ENCODE results near the gene SDCCAG8.

SDCCAG8 gene

DNA sequence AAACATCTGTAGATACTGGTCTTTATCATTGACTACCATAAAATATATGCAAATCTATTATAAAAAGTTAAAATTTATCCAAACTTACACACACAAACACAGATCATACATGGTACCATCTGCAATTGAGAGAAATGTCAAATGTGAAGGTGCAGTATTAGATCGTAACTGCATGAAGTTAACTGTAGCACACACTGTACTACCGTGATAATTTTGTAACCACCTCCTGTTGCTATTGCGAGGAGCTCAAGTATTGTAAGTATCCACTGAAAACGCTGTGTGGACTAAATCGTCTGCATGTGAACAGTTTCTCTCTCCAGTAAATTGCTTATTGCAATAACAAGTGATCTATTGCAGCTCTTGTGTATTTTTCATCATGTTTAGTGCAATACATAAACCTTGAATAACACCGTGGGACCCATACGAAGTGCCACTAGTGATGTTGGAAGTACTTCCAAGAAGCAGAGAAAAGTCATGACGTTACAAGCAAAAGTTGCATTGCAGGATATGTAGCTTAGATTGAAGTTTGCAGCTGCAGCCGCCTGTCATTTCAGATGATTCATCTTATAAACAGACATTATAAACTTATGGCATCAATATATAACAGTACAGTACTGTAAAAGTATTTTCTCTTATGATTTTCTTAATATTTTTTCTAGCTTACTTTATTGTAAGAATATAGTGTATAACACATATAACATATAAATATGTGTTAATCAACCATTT is 172.9 kb downstream of the SDCCAG8 start:
- DNase-seq, result no peak

DNA sequence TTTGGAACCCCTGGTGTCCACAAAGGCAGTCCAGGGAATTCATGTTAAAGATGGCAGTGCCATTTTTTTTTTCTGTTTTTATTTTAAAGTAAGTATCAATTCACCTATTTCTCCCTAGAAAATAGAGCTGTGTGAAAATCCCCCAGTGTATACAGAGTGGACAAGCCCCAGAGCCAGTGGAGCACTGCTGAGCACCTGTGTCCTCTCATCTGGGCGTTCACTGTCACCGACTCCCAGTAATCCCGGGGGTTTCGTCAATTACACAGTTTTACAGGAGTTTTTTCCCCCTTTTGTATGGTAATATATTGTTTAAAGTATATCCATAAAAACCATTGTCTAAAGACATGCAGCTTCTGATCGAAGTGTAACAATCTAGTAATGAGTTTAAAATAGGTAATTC is 175.8 kb downstream of the SDCCAG8 start:
- no peak for DNase-seq

DNA sequence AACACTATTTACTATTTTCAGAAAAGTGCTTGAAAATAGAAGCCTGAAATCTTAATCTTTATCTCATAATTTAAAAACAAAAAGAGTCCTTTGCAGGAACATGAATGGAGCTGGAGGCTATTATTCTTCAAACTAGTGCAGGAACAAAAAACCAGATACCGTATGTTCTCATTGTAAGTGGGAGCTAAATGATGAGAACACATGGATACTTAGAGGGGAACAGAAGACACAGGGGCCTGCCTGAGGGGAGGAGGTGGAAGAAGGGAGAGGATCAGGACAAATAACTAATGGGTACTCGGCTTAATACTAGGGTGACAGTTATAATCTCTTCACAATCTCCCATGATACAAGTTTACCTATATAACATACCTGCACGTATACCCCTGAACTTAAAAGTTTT is 176.3 kb downstream of the SDCCAG8 start:
- no peak for DNase-seq

GRCh38 chr1:243433737-243434370 is 178.0 kb downstream of the SDCCAG8 start:
- DNase-seq, result no peak

DNA sequence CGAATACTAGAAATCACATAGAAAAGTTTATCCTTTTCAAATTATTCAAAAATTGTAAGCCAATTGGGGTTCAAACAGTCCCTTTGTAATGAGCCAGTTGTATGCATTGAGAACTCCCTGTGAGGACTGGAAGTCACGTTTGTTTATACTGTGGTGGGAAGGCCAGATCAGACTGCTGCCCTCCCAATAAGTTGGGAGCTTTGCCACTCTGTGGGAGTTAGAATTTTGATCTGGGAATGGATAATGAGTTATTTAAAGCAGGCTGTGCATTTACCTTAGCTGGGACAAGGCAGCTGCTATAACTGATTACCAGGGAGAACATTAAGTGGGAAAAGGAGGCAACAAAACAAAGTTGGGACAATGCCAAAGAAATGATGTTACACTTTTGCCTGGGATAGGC is 178.8 kb downstream of the SDCCAG8 start:
- DNase-seq, result no peak

DNA sequence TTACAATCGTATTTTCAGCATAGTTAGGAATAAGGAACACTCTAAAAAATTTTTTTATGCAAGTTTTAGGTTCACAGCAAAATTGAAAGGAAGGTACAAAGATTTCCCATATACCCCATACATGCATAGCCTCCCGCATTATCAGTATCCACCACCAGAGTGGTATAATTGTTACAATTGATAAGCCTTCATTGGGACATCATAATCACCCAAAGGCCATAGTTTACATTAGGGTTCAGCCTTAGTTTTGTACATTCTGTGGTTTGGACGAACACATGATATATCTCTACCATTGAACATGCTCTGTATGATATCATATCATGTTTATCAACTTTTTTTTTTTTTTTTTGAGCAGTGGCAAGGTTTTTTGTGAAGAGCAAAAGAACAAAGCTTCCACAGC is 180.0 kb downstream of the SDCCAG8 start:
- no peak for DNase-seq

DNA sequence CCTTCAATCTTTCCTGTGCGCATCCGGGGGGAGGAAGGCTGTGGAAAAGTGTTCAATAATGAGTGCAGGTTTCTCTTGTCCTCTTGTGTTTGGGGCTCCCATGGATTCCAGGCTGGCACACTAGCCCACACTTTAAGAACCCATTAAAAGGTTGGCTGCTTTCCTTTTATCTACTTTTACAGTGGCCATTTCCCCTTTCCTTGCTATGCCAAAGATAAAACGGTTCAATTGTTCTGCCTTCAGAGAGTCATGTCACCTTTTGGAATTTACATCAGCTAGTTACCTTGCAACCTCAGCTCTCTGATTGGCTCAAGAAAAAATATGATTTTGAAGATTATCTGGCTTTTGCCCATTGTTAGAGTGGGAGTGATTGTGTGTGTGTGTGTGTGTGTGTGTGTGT is 182.3 kb downstream of the SDCCAG8 start:
- no peak for DNase-seq

DNA sequence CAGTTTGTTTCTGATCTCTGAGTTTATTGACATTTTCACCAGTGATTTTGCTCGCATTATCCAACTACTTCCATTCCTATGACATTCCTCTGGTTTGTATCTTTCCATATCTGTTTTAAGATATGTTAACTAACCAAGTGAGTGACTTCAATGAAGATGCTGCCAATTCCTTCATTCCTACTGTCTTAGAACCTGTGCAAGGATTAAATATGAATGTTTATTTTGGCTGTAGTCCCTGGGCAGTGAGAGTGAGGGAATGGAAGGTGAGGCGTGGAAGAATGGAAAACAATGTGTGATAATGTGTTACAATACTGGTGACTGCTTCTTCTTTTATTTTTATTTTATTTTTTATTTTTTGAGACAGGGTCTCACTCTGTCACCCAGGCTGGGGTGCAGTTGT is 183.0 kb downstream of the SDCCAG8 start:
- DNase-seq, result no peak

GRCh38 chr1:243440406-243440805 is 184.6 kb downstream of the SDCCAG8 start:
- DNase-seq, result no peak

DNA sequence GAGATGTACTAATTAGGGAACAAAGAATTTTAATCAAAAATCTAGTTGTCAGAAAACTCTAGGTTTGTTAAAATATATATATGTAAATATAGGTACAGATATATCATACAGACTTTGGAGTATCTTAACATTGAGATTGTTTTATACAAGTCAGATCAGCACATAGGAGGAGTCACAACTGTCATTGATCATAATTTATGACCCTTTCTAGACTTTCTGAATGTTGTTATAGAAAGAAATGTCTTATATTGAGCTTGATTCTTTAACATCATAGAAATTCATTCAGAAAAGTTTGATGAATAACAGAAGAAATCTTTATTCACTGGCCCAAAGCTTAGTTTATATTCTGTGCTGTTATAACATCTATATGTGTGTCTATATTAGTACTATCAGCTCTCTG is 185.8 kb downstream of the SDCCAG8 start:
- DNase-seq, result no peak

DNA sequence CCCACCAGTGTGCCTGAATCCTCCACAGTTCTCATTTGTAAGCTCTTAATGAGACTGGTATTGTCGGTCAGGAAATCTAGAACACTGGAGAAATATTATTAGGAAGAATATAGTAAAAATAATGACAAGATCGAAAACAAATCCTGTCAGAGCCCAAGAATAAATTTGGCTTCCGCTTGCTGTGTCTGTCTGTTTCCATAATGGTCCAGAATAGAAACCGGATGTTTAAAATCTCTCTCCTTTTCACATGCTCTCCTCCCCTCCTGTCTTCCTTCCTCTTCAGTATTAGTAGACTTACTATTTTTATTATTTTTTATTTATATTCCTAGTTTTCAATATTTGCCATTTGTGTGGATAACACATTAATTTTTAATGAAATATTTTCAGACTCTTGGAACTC is 187.7 kb downstream of the SDCCAG8 start:
- DNase-seq, result no peak

- no peak for DNase-seq
Observed at GRCh38 chr1:243447347-243447746, 191.5 kb downstream of the SDCCAG8 start.

GRCh38 chr1:243447844-243448243 is 192.0 kb downstream of the SDCCAG8 start:
- DNase-seq, result no peak

DNA sequence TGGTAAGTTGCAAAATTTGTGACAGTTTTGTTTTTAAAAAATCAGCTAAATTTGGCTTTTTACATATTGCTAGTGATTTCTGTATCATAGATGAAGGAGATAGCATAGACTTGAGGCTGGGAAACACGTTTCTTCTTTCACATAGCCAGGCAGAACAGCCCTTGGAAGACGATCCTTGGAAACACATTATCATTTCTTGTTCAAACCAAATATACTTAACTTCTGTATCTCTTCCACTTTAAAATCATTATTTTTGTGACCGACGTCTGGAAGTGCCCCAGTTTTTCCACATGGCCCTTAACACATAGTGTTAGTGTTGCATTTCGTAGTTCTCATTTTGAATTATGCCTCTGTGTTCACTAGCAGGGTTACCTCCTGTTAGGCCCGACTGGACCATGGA is 193.5 kb downstream of the SDCCAG8 start:
- DNase-seq, result no peak

- no peak for DNase-seq
Observed at GRCh38 chr1:243452092-243452491, 196.3 kb downstream of the SDCCAG8 start.

DNA sequence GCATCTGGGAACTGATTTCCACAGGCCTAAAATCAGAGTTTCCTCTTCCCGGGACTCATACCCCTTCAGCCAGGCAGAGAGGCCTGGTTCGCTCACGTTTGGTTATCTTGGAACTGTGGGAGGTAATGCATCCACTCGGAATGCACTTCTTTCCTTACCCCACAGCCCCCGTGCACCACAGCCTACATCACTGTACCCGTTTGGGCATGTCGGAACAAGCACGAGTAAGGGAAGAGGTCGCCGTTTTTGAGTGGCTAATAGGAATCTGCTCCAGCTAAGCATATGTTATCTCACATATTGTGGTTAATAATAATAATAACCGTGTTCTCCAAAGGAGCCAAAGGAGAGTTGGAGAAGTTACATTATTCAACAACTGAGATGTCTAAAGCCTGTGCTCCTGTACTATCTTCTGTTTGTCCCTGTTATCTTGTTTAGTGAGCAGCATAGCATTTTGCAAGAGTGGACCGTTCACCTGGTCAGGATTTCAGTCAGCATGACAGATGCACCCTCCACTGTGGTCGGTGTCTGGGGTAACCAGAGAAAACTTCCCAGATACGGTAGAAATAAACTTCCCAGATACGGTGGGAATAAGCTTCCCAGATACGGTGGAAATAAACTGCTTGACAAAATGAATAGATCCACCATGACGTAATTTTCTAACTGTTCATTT is 198.6 kb downstream of the SDCCAG8 start:
- no peak for DNase-seq

GRCh38 chr1:243455760-243456651 is 200.2 kb downstream of the SDCCAG8 start:
- DNase-seq, result no peak

DNA sequence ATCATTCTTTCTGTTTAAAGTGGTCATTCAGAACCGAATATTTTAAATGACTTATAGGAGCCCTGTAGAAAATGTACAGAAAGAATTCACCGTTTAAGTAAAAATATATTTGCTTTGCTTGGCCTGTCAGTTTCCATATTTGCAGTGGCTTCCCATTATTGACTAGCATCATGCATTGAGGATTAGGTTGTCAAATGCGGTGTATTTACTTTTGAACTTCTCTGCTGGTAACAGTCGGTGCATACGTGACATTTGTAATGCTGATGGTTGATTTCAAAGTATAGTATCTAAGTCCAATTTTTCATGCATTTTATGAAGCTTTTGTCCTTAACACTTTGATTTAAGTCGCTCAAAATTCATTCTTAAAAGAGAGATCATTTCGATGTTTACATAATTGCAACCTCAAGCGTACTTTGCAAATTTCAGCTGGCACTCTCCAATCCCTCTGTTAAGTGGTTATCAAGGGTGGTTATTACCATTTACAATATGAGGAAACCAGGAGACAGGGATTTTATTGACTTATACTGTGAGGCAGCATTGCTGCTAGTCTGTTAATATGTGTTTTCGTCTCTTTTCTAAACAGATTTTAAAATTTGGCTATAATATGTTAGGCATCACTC is 201.6 kb downstream of the SDCCAG8 start:
- DNase-seq, result no peak

DNA sequence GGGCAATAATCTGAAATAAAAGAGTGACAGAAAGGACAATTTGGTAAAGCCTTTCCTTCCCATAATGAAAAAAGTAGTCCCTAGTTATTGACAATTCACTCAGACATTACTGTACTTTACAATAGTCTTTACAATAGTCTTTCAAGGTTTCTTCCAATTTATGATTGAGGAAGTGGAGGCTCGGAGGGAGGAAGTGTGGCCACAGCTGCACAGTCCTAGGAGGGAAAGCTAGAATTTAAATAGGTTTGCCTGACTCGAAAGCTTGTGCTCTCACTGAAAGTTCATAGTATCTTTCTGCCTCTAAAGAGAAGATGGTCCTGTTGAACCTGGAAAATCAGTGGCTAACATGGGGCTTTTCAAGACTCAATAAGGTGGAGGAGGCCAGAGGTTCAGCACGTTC is 203.2 kb downstream of the SDCCAG8 start:
- DNase-seq, result no peak

DNA sequence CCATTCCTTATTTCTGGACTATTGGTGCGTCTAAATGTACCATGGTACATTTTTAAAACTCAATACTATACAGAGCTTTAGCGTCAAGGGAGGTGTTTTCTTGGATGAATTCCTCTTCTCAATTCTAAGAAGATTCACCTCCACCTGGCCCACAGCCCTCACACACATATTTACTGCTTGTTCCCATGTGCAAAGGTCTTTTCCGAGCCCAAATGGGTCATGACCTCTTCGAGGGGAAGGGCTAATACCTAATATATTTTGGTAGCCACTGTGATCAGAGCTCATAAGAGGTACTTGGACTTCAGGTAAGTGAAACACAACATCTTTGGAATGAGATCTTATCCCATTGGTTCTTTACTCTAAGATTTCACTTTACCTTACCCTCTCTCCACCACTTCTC is 205.9 kb downstream of the SDCCAG8 start:
- DNase-seq, result no peak

- DNase-seq, result no peak
Observed at GRCh38 chr1:243462929-243463697, 207.3 kb downstream of the SDCCAG8 start.

DNA sequence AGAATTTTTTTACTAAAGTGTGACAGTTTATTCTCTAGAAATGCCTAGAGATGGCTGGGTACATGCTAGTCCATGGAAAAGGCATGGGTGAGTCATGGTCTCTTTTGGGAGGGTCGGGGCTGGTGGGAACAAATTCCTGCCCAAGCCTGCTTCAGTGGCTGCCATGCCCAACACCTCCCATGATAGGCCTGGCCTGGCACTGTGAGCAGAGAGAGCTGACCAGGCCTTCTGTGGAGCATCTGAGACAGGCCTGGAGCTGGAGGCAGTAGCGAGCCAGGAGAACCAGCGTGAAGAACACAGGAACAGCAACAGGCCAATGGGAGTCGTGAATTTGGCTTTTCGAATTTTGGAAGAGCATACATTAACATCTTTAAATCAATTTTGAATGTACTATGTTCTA is 209.2 kb downstream of the SDCCAG8 start:
- DNase-seq, result no peak

Measured in NCI-H2029 (cell line).